AG09319 (cell line): Measurements from ENCODE around the gene ZWINT.

ENCODE experiments used
- DNase-seq: peaks from one replicate; pipeline ENCODE4 v3.0.0-alpha.2; 2010; ENCODE audit warnings: low read depth; ENCODE audit errors: extremely low read depth
- CTCF ChIP-seq: IDR thresholded peaks from 2 replicates; pipeline ENCODE4 v1.5.1; 2011; ENCODE audit warnings: low read depth, mild to moderate bottlenecking, inconsistent platforms, low read length, moderate library complexity

ZWINT gene

GRCh38 chr10:56351909-56352630, 9.0 kb downstream of the ZWINT start:
- DNase-seq, result no peak
- TF ChIP-seq CTCF, result no peak

- no peak for DNase-seq
- no peak for TF ChIP-seq CTCF
These were observed 11.4 kb downstream of the ZWINT start for GRCh38 chr10:56349611-56350010.

GRCh38 chr10:56348101-56348500, 13.0 kb downstream of the ZWINT start:
- DNase-seq, result no peak

GRCh38 chr10:56346845-56347415, 14.1 kb downstream of the ZWINT start:
- DNase-seq, result no peak
- TF ChIP-seq CTCF, result no peak

More at GRCh38 chr10:56348101-56348500, 13.0 kb downstream of the ZWINT start:
- TF ChIP-seq CTCF, result no peak

DNA sequence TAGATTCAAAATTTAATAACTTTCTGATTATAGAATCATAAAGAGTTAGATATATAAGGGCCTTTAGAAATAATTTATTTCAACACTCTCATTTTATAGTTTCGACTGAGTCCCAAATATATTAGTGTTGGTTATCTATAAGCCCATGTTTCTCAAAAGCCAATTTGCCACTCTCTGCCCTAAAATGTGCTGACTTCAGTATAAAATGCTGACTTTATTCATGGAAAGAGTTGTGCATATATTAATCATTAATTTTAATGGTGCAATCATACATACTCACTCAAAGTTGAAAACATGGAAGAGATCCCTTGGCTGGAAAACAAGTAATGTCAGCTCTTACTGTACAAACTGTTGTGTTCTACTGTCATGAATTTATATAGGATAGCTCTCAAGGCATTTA, 19.4 kb downstream of the ZWINT start:
- no peak for DNase-seq
- no peak for TF ChIP-seq CTCF

- no peak for TF ChIP-seq CTCF
- DNase-seq, result no peak
These were observed 31.1 kb downstream of the ZWINT start for GRCh38 chr10:56329961-56330360.

DNA sequence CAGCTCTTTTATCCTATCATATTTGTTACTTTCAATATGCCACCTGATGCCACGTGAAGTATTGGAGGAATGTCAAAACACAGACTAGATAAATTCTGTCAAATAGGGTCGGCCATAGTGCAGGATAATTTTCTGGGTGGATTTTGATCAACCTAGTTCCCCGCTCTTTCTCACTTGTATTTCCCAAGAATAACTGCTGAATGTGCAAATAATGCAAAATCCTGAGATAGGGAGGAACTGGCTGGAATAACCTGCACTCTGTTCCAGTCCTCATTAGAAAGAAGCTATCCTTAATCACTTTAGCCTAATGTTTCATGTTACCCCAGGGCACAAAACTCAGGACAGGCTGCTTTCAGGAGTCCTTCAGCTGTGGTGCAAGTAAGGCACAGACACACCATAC, 33.9 kb downstream of the ZWINT start:
- no peak for DNase-seq
- TF ChIP-seq CTCF, result no peak
